ENCODE data around the gene DNM1.

Gene DNM1

GRCh38 chr9:128218518-128219389, 15.6 kb downstream of the DNM1 start:
- H3K4me3 ChIP-seq = peak overlapping the region; percentile 69
- H3K27ac ChIP-seq = peak overlapping the region in 1 of 2 donors; percentile 41
- peak; percentile 93 for DNase-seq (ENCODE audit: low spot score)
- no peak for TF ChIP-seq CTCF (IDR thresholded peaks at IDR 0.05)

- no peak for TF ChIP-seq CTCF (IDR thresholded peaks at IDR 0.05)
- Histone ChIP-seq H3K4me3 (no peak overlapping the region), H3K27ac (no peak overlapping the region)
- DNase-seq (ENCODE audit: low spot score) = no peak
Measured at GRCh38 chr9:128219831-128220230, 16.7 kb downstream of the DNM1 start.

GRCh38 chr9:128222026-128222425, 18.8 kb downstream of the DNM1 start:
- TF ChIP-seq CTCF (IDR thresholded peaks at IDR 0.05) = no peak
- Histone ChIP-seq H3K27ac (no peak overlapping the region), H3K4me3 (no peak overlapping the region)
- DNase-seq (ENCODE audit: low spot score) = no peak

GRCh38 chr9:128222880-128223670, 19.9 kb downstream of the DNM1 start:
- no peak for DNase-seq (ENCODE audit: low spot score)
- no peak overlapping the region for H3K4me3 ChIP-seq
- TF ChIP-seq CTCF (IDR thresholded peaks at IDR 0.05) = no peak
- no peak overlapping the region for H3K27ac ChIP-seq

GRCh38 chr9:128224877-128225276, 21.7 kb downstream of the DNM1 start:
- no peak for TF ChIP-seq CTCF (IDR thresholded peaks at IDR 0.05)
- Histone ChIP-seq H3K4me3 (no peak overlapping the region), H3K27ac (no peak overlapping the region)
- DNase-seq (ENCODE audit: low spot score) = no peak

- no peak for DNase-seq (ENCODE audit: low spot score)
- no peak overlapping the region for H3K4me3 ChIP-seq
- no peak overlapping the region for H3K27ac ChIP-seq
- no peak for TF ChIP-seq CTCF (IDR thresholded peaks at IDR 0.05)
Measured at GRCh38 chr9:128225770-128226411, 22.7 kb downstream of the DNM1 start.

Measured in coronary artery (tissue), 2 donors.